Peyer's patch (tissue), 4 donors: Measurements from ENCODE around the gene CNTN2. TPM values are rescaled to one million over a fixed set of nuclear protein-coding genes. Genes with fewer than 3 reads are reported as not detected.
A peak's percentile ranks its signal among the peaks of the same experiment; 100 is the strongest.

ENCODE experiments used
- DNase-seq, 3 donors: peaks; one replicate each; pipeline ENCODE4 v3.0.0-alpha.2; 2017 to 2019
- H3K27ac ChIP-seq, 4 donors: fragments of 200-600 bp; sonication (generic); one replicate each; pipeline ENCODE4 v1.5.1; 2016 to 2019
- H3K27me3 ChIP-seq, 2 donors: fragments of 200-600 bp; sonication (generic); one replicate each; pipeline ENCODE4 v1.5.1; 2019
- H3K36me3 ChIP-seq, 3 donors: fragments of 200-600 bp; sonication (generic); one replicate each; pipeline ENCODE4 v1.5.1; 2016 to 2019
- H3K4me1 ChIP-seq, 4 donors: fragments of 200-600 bp; sonication (generic); one replicate each; pipeline ENCODE4 v1.5.1; 2016 to 2019
- H3K4me3 ChIP-seq, 4 donors: fragments of 200-600 bp; sonication (generic); 1 replicate in 3 of 4; 2 replicates in 1 of 4; pipeline ENCODE4 v1.5.1; 2016 to 2019; ENCODE audit warnings: mild to moderate bottlenecking in 1 of 4
- H3K9me3 ChIP-seq, 4 donors: fragments of 200-600 bp; sonication (generic); one replicate each; pipeline ENCODE4 v1.5.1; 2016 to 2019; ENCODE audit warnings: mild to moderate bottlenecking in 1 of 4
- CTCF ChIP-seq, 6 experiments: fragments of 450-650 bp in 4 of 6; fragments of 200-600 bp in 2 of 6; sonication (generic) in 1 of 6; IDR thresholded peaks; one replicate each; pipeline ENCODE4 v1.5.1; 2017 to 2019; ENCODE audit warnings: antibody characterized with exemption in 6 of 6, mild to moderate bottlenecking in 3 of 6, moderate library complexity in 1 of 6
- POLR2A ChIP-seq, 2 donors: fragments of 450-650 bp; IDR thresholded peaks; one replicate each; pipeline ENCODE4 v1.5.1; 2017; ENCODE audit warnings: antibody characterized with exemption in 2 of 2, mild to moderate bottlenecking in 2 of 2, moderate library complexity in 2 of 2
- total RNA-seq, 4 donors: library from RNA; depleted of rRNA; stranded (reverse); fragments of >200 nt; gene quantifications; one replicate each; pipeline ENCODE4 v1.1.0, GENCODE V29; 2016

The CNTN2 gene
- total RNA-seq, 4 donors from 2014 or later: 0.18 to 2.8 TPM; not detected in 2

GRCh38 chr1:205064741-205065316 is 21.8 kb downstream of the CNTN2 start:
- no peak for TF ChIP-seq POLR2A (IDR thresholded peaks at IDR 0.05)
- DNase-seq: no peak
- H3K4me1 ChIP-seq: peaks cover 0 to 4% (median 0%) of the 10 kb centered on the region in 4 donors
- no peaks in the 10 kb centered on the region for H3K9me3 ChIP-seq
- no peaks in the 10 kb centered on the region for H3K36me3 ChIP-seq
- H3K27me3 ChIP-seq: no peaks in the 10 kb centered on the region
- no peak overlapping the region for H3K27ac ChIP-seq
- H3K4me3 ChIP-seq: no peak overlapping the region

GRCh38 chr1:205065666-205066065 is 22.7 kb downstream of the CNTN2 start:
- Histone ChIP-seq H3K27ac (no peak overlapping the region), H3K9me3 (no peaks in the 10 kb centered on the region), H3K4me1 (peaks cover 0 to 4% (median 0%) of the 10 kb centered on the region in 4 donors), H3K27me3 (no peaks in the 10 kb centered on the region), H3K4me3 (no peak overlapping the region), H3K36me3 (no peaks in the 10 kb centered on the region)
- DNase-seq: no peak
- TF ChIP-seq POLR2A (IDR thresholded peaks at IDR 0.05) (no peak), CTCF (IDR thresholded peaks at IDR 0.05) (no peak)

GRCh38 chr1:205066141-205066818 is 23.3 kb downstream of the CNTN2 start:
- Histone ChIP-seq H3K9me3 (no peaks in the 10 kb centered on the region), H3K27me3 (no peaks in the 10 kb centered on the region), H3K4me3 (no peak overlapping the region), H3K27ac (no peak overlapping the region), H3K4me1 (peaks cover 0 to 4% (median 0%) of the 10 kb centered on the region in 4 donors), H3K36me3 (no peaks in the 10 kb centered on the region)
- no peak for DNase-seq
- TF ChIP-seq CTCF (IDR thresholded peaks at IDR 0.05) (no peak), POLR2A (IDR thresholded peaks at IDR 0.05) (no peak)

- H3K27me3 ChIP-seq: no peaks in the 10 kb centered on the region
- no peak overlapping the region for H3K4me3 ChIP-seq
- H3K36me3 ChIP-seq: no peaks in the 10 kb centered on the region
- no peak for DNase-seq
- H3K27ac ChIP-seq: no peak overlapping the region
- no peaks in the 10 kb centered on the region for H3K4me1 ChIP-seq
- H3K9me3 ChIP-seq: no peaks in the 10 kb centered on the region
- TF ChIP-seq CTCF (IDR thresholded peaks at IDR 0.05) (no peak), POLR2A (IDR thresholded peaks at IDR 0.05) (no peak)
Measured at GRCh38 chr1:205067031-205067430, 24.0 kb downstream of the CNTN2 start.

- Histone ChIP-seq H3K4me3 (no peak overlapping the region), H3K27me3 (no peaks in the 10 kb centered on the region), H3K36me3 (no peaks in the 10 kb centered on the region), H3K27ac (no peak overlapping the region), H3K4me1 (no peaks in the 10 kb centered on the region), H3K9me3 (no peaks in the 10 kb centered on the region)
- DNase-seq: peak in 1 of 3 donors; percentile 23
- TF ChIP-seq CTCF (IDR thresholded peaks at IDR 0.05): no peak
Measured at GRCh38 chr1:205068001-205068400, 25.0 kb downstream of the CNTN2 start.

- Histone ChIP-seq H3K4me1 (no peaks in the 10 kb centered on the region), H3K27ac (no peak overlapping the region), H3K27me3 (no peaks in the 10 kb centered on the region), H3K36me3 (no peaks in the 10 kb centered on the region), H3K9me3 (no peaks in the 10 kb centered on the region), H3K4me3 (no peak overlapping the region)
- DNase-seq: peak in 1 of 3 donors; percentile 13
- TF ChIP-seq POLR2A (IDR thresholded peaks at IDR 0.05) (no peak), CTCF (IDR thresholded peaks at IDR 0.05) (no peak)
Measured at GRCh38 chr1:205068457-205069040, 25.5 kb downstream of the CNTN2 start.
